ENCODE results near the gene FARP1.

FARP1 gene

GRCh38 chr13:98480915-98481877 is 338.3 kb downstream of the FARP1 start:
- DNase-seq = no peak
- Histone ChIP-seq H3K36me3 (ENCODE audit: control insufficient read depth in 1 of 2, insufficient read depth in 2 of 2, low read length in 2 of 2) (no peaks in the 10 kb centered on the region), H2BK120ac (ENCODE audit: insufficient read depth, low read length, poor library complexity) (no peak overlapping the region), H4K8ac (ENCODE audit: low read depth, low read length) (no peak overlapping the region), H2AK5ac (ENCODE audit: low read length) (no peak overlapping the region), H3K4me1 (ENCODE audit: control insufficient read depth in 1 of 2, insufficient read depth in 2 of 2, low read length in 2 of 2) (peaks cover 49 to 50% of the 10 kb centered on the region in 2 experiments), H4K12ac (ENCODE audit: low read depth, low read length) (no peak overlapping the region), H3K4me2 (ENCODE audit: low read length) (no peak overlapping the region), H3K27ac (ENCODE audit: low read depth, low read length) (no peak overlapping the region), H3K4ac (ENCODE audit: low read depth, low read length) (no peak overlapping the region), H2AFZ (ENCODE audit: insufficient read depth, low read length, poor library complexity) (no peak overlapping the region), H3K79me1 (ENCODE audit: low read length) (peaks cover 21% of the 10 kb centered on the region), H3K27me3 (ENCODE audit: insufficient read depth, low read length) (no peaks in the 10 kb centered on the region), H3K9me3 (ENCODE audit: insufficient read depth, low read depth, low read length) (no peaks in the 10 kb centered on the region), H2BK12ac (ENCODE audit: low read length) (no peak overlapping the region), H3K4me3 (ENCODE audit: low read depth, low read length) (no peak overlapping the region), H2BK5ac (ENCODE audit: low read depth, low read length, poor library complexity) (no peak overlapping the region), H3K14ac (ENCODE audit: low read length) (no peak overlapping the region), H3K9ac (ENCODE audit: low read length) (no peak overlapping the region), H3K23ac (ENCODE audit: low read length) (no peak overlapping the region), H4K91ac (ENCODE audit: low read depth, low read length) (no peak overlapping the region), H3K18ac (ENCODE audit: low read length) (no peak overlapping the region), H3K79me2 (ENCODE audit: control insufficient read depth, insufficient read depth, low read length, poor library complexity) (peaks cover 7% of the 10 kb centered on the region)
- WGBS (ENCODE audit: extremely low coverage, insufficient coverage, insufficient read length) = no CpG with 5 or more reads among the region's 15 CpGs

GRCh38 chr13:98482476-98483444 is 339.9 kb downstream of the FARP1 start:
- Histone ChIP-seq H3K23ac (ENCODE audit: low read length) (no peak overlapping the region), H4K8ac (ENCODE audit: low read depth, low read length) (no peak overlapping the region), H3K27ac (ENCODE audit: low read depth, low read length) (no peak overlapping the region), H3K79me1 (ENCODE audit: low read length) (peaks cover 17% of the 10 kb centered on the region), H3K4me2 (ENCODE audit: low read length) (no peak overlapping the region), H2BK5ac (ENCODE audit: low read depth, low read length, poor library complexity) (no peak overlapping the region), H2BK12ac (ENCODE audit: low read length) (no peak overlapping the region), H4K12ac (ENCODE audit: low read depth, low read length) (no peak overlapping the region), H2AFZ (ENCODE audit: insufficient read depth, low read length, poor library complexity) (no peak overlapping the region), H3K27me3 (ENCODE audit: insufficient read depth, low read length) (no peaks in the 10 kb centered on the region), H3K4me3 (ENCODE audit: low read depth, low read length) (no peak overlapping the region), H3K79me2 (ENCODE audit: control insufficient read depth, insufficient read depth, low read length, poor library complexity) (peaks cover 5% of the 10 kb centered on the region), H3K9me3 (ENCODE audit: insufficient read depth, low read depth, low read length) (no peaks in the 10 kb centered on the region), H2AK5ac (ENCODE audit: low read length) (peak overlapping the region; percentile 26), H3K9ac (ENCODE audit: low read length) (no peak overlapping the region), H3K36me3 (ENCODE audit: control insufficient read depth in 1 of 2, insufficient read depth in 2 of 2, low read length in 2 of 2) (no peaks in the 10 kb centered on the region), H4K91ac (ENCODE audit: low read depth, low read length) (peak overlapping the region; percentile 26), H3K4ac (ENCODE audit: low read depth, low read length) (peak overlapping the region; percentile 86), H3K4me1 (ENCODE audit: control insufficient read depth in 1 of 2, insufficient read depth in 2 of 2, low read length in 2 of 2) (peaks cover 43% of the 10 kb centered on the region in 2 experiments), H3K14ac (ENCODE audit: low read length) (peak overlapping the region; percentile 17), H2BK120ac (ENCODE audit: insufficient read depth, low read length, poor library complexity) (no peak overlapping the region), H3K18ac (ENCODE audit: low read length) (peak overlapping the region; percentile 83)
- DNase-seq = no peak
- WGBS (ENCODE audit: extremely low coverage, insufficient coverage, insufficient read length) = no CpG with 5 or more reads among the region's 28 CpGs

- Histone ChIP-seq H3K14ac (ENCODE audit: low read length) (peak overlapping the region; percentile 45), H2BK5ac (ENCODE audit: low read depth, low read length, poor library complexity) (peak overlapping the region; percentile 58), H3K36me3 (ENCODE audit: control insufficient read depth in 1 of 2, insufficient read depth in 2 of 2, low read length in 2 of 2) (no peaks in the 10 kb centered on the region), H3K79me1 (ENCODE audit: low read length) (peaks cover 15% of the 10 kb centered on the region), H3K9ac (ENCODE audit: low read length) (no peak overlapping the region), H3K79me2 (ENCODE audit: control insufficient read depth, insufficient read depth, low read length, poor library complexity) (peaks cover 3% of the 10 kb centered on the region), H2BK120ac (ENCODE audit: insufficient read depth, low read length, poor library complexity) (no peak overlapping the region), H4K8ac (ENCODE audit: low read depth, low read length) (peak overlapping the region; percentile 7), H2AK5ac (ENCODE audit: low read length) (peak overlapping the region; percentile 22), H4K12ac (ENCODE audit: low read depth, low read length) (no peak overlapping the region), H3K9me3 (ENCODE audit: insufficient read depth, low read depth, low read length) (no peaks in the 10 kb centered on the region), H3K18ac (ENCODE audit: low read length) (peak overlapping the region; percentile 83), H3K4ac (ENCODE audit: low read depth, low read length) (peak overlapping the region; percentile 86), H2BK12ac (ENCODE audit: low read length) (no peak overlapping the region), H3K27me3 (ENCODE audit: insufficient read depth, low read length) (no peaks in the 10 kb centered on the region), H3K4me3 (ENCODE audit: low read depth, low read length) (no peak overlapping the region), H3K27ac (ENCODE audit: low read depth, low read length) (peak overlapping the region; percentile 66), H4K91ac (ENCODE audit: low read depth, low read length) (peak overlapping the region; percentile 59), H3K4me2 (ENCODE audit: low read length) (peak overlapping the region; percentile 43), H3K4me1 (ENCODE audit: control insufficient read depth in 1 of 2, insufficient read depth in 2 of 2, low read length in 2 of 2) (peaks cover 38 to 39% of the 10 kb centered on the region in 2 experiments), H3K23ac (ENCODE audit: low read length) (no peak overlapping the region), H2AFZ (ENCODE audit: insufficient read depth, low read length, poor library complexity) (peak overlapping the region; percentile 32)
- no peak for DNase-seq
- WGBS (ENCODE audit: extremely low coverage, insufficient coverage, insufficient read length) = no CpG with 5 or more reads among the region's 14 CpGs
Measured at GRCh38 chr13:98483601-98484288, 340.9 kb downstream of the FARP1 start.

Measured in trophoblast cell (in vitro differentiated cells and primary cell).